Kidney glomerular epithelial cell (primary cell): ENCODE results near the gene SPACA6.
A peak's percentile ranks its signal among the peaks of the same experiment; 100 is the strongest.
"Not testable (repeated sequence)": the region's sequence is repeated elsewhere in the genome, so short reads cannot be mapped to it uniquely, and the experiment has no call there.

Experiments
- DNase-seq: peaks from one replicate; lab custom pipeline; 2025; lab: John Stamatoyannopoulos, UW

Gene SPACA6

DNA sequence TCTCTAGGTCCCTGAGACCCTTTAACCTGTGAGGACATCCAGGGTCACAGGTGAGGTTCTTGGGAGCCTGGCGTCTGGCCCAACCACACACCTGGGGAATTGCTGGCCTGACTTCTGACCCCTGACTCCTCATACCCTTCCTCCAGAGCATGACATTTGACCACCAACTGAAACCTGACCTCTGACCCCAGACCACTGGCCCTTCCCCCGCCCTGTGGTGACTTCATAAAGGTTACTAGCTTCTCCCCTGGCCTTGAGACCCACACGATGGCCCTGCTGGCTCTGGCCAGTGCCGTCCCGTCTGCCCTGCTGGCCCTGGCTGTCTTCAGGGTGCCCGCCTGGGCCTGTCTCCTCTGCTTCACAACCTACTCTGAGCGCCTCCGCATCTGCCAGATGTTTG is at the start of gene SPACA6:
Gene SPACA6, plus strand, starts transcription at position 71 of the 400 bp plus-strand sequence. Its CDS starts 197 bp downstream, at position 268.
- DNase-seq = no peak

DNA sequence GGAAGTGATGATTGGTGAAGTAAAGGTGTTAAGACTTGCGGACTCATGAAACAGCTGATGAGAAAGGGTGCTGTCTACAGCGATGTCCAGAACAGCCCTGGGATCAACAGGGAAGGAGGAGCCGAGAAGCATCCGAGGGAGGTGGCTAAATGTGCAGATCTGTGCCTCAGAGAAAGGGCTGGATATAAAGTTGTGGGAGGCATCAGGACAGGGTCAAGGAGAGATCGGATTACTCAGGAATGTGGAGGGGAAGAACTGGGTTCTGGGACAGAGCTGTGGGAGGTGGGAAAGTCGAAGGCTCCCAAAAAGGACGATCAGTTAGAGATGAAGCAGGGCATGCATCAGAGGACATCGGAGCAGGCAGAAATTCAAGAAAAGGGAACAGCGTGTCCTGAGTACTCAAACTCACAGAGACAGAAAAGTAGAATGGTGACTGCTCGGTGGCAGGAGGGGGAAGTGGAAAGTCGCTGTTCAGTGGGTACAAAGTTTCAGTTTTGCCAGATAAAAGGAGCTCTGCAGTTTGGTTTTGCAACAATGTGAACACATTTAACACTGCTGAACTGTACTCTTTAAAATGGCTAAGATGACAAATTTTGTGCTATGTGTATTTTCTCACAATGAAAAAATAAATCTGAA is 48.4 kb upstream of the SPACA6 start:
- DNase-seq = no peak

DNA sequence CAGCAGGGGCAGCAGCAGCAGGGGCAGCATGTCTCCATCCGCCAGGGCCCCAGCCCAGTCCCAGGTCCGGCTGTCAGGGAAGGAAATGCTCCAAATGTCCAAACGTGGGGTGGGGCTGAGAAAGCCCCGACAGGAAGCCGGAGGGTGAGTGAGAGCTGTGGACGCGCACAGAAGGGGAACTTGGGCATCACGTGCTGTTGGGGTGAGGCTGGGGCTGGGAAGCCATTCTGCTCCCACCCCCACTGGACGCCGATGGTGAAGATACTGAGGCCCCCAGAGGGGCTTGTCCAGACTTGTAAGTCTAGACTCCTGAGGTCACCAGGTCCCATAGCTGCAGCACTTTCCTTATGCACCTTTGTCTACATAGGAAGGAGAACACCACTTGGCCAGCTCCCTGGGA is 46.4 kb upstream of the SPACA6 start, which contains the start of gene SIGLEC14:
Gene SIGLEC14, minus strand, starts transcription at position 96 of the 400 bp plus-strand sequence. Its CDS starts 66 bp downstream, at position 30.
- DNase-seq = not testable (repeated sequence)

DNA sequence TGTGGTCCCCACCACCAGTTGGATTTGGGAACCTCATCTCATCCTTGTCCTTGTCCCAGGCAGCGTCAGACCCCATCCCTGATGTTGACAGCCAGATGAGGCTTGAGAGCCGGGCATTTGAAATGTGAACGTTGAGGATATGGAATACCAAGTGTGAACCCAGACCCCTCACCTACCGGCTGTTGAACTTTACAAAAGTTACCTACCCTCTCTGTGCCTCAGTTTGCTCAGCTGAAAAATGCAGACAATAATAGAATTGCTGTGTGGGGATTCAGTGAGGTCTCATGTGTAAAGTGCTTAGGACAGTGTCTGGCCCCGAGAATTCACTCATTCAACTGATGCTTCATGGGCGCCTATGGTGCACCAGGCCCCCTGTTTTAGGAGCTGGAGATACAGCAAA is 45.8 kb upstream of the SPACA6 start:
- no peak for DNase-seq

- no peak for DNase-seq
Observed at GRCh38 chr19:51651216-51651846, 41.8 kb upstream of the SPACA6 start.

DNA sequence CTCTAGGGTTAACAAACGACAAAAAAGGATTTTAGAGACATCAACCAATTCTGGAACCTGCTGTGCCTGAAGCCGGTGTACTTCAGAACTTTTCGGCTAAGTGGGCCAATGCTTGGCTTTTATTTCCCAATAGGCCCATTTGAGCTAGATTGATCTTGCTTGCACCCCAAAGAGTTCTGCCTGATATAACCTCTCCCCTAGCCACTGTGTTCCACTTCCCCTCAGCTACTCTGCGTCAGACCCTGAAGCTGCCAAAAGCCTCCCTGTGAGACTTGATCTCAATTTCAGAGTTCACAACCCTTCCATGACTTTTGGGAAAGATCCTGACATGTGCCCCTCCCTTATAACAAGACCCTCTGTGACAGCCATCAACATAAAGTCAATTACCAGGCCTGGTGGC is 40.9 kb upstream of the SPACA6 start:
- no peak for DNase-seq

DNA sequence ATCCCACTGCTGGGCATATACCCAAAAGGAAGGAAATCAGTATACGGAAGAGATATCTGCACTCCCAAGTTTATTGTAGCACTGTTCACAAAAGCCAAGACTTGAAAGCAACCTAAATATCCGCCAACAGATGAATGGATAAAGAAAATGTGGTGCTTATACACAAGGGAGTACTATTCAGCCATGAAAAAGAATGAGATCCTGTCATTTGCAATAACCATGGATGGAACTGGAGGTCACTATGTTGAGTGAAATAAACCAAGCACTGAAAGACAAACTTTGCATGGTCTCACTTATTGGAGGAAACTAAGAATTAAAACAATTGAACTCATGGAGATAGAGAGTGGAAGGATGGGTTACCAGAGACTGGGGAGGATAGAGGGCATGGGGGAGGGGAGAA is 40.0 kb upstream of the SPACA6 start:
- DNase-seq = no peak

- DNase-seq = no peak
Observed at GRCh38 chr19:51654783-51655182, 38.3 kb upstream of the SPACA6 start.

GRCh38 chr19:51660975-51661600 is 32.0 kb upstream of the SPACA6 start:
- peak; percentile 34 for DNase-seq

DNA sequence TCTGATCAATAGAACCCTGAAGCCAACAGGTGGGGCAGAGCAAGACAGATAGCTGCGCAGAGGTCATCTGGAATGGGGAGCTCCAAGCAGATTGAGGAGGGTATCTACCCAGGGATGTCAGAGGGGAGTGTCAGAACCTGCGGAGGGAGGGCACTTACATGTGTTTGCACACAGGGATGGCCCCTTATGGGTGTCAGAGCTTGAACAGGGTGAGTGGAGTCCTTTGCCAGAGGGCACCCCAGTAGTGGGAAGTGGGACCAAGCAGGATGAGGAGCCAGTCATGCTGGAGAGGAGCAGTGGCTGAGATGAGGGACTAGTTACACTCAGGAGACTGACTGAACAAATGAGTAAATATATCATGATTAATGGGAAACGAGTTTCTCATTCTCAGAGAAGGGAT is 29.5 kb upstream of the SPACA6 start:
- no peak for DNase-seq

GRCh38 chr19:51664131-51664530 is 29.0 kb upstream of the SPACA6 start:
- DNase-seq = no peak

- no peak for DNase-seq
Observed at GRCh38 chr19:51664997-51665396, 28.1 kb upstream of the SPACA6 start.

GRCh38 chr19:51668216-51668615 is 24.9 kb upstream of the SPACA6 start:
- no peak for DNase-seq

DNA sequence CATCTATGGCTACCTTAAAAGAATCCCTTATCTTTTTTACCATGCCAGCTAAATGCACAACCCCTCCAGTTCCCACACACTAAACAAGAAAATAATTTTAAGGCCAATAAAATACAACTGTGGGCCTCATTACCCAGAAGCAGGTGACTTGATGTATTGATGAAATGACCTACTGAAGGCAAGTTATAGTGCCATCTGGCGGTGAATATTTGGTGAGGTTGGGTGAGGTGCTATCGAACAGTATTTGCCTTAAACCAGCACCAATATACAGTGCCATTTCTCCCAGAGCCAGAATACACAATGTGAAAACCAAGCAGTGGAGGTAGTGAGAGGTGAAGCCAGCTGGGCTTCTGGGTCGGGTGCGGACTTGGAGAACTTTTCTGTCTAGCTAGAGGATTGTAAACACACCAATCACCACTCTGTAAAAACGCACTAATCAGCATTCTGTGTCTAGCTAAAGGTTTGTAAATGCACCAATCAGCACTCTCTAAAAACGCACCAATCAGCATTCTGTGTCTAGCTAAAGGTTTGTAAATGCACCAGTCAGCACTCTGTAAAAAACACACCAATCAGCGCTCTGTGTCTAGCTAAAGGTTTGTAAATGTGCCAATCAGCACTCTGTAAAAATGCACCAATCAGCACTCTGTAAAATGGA is 17.1 kb upstream of the SPACA6 start:
- not testable (repeated sequence) for DNase-seq

DNA sequence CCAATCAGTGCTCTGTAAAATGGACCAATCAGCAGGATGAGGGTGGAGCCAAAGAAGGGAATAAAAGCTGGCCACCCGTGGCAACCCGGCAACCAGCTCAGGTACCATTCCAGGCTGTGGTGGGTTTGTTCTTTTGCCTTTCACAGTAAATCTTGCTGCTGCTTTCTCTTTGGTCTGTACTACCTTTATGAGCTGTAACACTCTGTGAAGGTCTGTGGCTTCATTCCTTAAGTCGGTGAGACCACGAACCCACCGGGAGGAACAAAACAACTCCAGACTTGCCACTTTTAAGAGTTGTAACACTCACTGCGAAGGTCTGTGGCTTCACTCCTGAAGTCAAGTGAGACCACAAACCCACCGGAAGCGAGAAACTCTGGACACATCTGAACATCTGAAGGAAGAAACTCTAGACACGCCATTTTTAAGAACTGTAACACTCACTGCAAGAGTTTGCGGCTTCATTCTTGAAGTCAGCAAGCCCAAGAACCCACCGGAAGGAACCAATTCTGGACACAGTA is 16.5 kb upstream of the SPACA6 start:
- DNase-seq = no peak

DNA sequence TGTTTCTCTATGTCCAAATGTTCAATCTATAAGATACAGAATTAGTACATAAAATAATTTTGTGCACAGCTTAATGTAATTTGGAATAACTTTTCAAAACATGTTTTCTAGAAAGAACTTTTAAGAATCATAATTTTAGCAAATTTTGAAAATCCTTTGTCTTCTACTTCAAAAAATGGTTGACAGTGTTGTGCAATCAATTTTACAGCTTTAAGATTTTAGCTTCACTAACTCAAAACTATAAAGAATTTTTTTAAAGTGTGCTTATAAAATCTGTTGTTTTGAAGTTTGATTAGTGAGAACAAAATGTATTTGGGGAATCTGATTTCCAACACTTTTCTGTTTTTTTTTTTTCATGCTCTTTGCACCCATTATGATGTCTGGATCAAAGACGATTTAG is 12.7 kb upstream of the SPACA6 start:
- DNase-seq = no peak

- DNase-seq = no peak
Observed at GRCh38 chr19:51681286-51681941, 11.7 kb upstream of the SPACA6 start.

DNA sequence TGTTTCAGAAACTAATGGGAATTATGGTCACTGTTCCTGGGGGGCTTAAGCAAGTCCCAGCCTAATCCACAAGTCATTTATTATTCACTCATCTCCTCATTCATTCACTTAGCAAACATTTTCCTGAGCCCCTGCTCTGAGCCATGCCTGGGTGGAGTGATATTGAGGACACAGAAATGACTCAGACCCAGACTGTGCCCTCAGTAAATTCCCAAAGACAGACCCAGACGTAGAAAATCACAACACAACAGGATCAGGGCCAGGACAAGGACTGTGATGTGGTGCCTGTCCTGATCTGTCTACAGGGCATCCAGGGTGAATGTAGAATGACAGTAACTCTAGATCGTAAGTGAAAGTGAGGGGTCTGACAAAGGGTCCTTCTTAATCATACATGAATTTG is 7.0 kb upstream of the SPACA6 start:
- DNase-seq = no peak

DNA sequence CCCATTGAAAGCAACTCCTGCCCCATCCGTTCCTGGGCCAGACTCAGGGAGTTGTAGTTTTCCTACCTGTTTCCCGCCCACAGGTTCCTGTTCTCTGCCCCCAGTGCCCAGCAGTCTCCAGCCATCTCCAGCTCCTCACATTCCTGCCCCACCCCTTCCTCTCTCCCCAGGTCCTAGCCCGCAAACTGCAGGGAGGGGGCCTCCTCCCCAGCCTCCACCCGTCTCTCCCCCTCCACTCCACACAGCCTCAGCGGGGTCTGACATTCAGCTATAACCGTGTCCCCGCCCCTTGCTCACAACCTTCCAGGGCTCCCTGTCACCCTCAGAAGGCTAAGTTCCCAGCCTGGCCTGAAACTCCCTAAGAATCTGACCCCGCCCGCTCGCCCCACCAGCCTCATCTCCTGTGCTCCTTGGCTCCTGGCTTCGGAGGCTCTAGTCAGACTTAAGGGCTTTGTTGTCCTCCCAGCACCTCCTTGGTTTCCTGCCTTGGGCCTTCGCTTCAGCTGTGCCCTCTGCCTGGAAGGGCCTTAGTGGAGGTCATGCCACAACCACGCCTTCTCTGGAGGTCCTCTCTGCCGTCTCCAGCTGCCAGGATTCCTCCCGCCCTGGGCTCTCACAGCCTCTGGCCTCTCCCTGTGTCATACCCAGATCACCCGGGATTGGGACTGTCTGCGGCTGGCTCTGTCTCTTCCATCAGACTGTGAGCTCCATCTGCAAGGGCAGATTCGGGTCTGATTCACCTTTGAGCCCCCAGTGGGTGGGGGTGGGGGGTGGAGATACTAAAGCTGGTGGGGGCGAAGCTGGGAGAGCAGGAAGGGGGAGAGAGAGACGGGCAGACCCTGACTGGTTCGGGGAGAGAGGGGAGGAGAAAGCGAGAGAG is 5.1 kb upstream of the SPACA6 start:
- peak; percentile 65 for DNase-seq

DNA sequence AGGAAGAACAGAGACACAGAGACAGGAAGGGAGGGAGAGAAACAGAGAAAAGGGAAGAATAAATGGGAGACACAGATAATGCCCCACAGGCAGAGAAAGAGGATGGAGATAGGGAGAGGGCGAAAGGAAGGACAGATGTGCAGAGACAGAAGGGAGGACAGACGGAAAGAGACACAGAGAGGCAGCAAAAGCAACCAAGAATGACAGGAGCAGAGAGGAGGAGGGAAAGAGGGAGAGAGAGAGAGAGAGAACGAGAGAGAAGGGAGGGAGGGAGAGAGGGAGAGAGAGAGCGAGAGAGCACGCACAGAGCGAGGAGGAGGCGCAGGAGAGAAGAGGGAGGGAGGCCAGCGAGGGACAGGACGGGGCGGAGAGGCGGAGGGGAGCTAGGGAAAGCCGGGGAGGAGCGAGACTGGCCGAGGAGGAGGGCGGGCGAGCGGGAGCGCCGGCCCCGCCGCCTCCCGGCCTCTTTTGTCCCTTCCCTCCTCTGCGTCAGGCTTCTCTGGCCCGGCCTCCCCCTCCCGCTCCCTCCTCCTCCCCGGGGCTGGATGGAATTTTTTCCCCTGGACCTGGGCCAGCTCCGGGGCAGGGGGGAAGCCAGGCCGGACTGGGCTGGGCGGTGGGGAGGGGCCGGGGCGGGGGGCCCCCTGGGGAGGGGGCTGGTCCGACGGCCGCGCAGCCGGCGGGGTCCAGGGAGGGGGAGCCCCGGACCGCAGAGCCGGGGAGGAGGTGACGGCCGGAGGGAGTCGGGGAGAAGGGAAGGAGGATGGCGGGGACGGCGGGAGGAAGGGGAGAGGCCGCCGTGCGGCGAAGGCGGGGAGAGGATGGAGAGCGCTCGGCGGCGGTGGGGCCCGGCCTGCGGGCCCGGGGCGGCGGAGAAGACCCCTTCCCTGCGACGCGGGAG is 4.2 kb upstream of the SPACA6 start:
- DNase-seq = peak; percentile 94
